Measurements from ENCODE around the gene HES2. TPM values are rescaled to one million over a fixed set of nuclear protein-coding genes. Genes with fewer than 3 reads are reported as not detected.

The HES2 gene
- total and polyA plus RNA-seq, 9 of the 15 experiments (the other 6 are each of a cell fraction or from before 2014, with no cell fraction given), result 0.05 to 0.18 (median 0.07) TPM; not detected in 4

DNA sequence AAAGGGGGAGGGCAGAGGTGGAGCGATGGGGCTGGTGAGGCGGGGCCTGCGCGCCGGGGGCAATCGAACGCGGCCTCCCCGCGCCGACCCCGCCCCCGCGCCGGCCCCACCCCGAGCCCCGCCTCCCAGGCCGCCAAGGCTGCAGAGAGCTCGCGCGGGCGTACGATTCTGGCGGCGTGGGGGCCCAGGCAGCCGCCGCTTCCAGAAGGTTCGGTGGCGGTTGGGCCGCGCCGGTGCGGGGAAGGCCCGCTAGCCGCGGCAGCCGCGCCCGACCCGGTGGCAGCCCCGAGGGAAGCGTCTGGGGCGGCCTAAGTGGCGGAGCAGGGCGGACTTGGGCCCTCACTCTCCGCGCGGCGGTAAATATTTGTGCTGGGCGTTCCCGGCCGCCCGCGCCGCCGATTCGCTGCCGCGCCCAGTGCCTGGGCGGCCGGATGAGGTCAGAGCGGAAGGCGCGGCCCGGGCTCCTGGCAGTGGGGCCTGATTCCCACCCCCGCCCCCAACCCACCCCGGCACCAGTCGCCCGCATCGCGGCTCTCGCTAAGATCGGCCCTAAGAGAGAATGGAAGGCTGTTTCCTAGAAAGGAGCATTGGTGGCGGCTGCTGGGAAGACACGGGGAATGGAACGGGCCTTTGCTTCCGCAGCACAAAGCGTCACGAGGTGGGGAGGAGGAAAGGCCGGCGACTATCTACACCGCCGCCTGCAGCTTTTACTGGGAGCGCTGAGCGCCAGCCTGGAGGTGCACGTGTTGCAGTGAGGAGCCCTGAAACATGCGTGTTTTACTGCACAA lies 26.1 kb downstream of the HES2 start, which contains the start of gene ACOT7 (continued):
- TF ChIP-seq PCBP1 (IDR thresholded peaks at IDR 0.05; ENCODE audit: low read depth, low read length, poor library complexity, severe bottlenecking), result peak; percentile 99
- peak; percentile 97 for TF ChIP-seq EP400 (IDR thresholded peaks at IDR 0.05)
- no peak for TF ChIP-seq MEF2D (tag; conservative IDR thresholded peaks at IDR 0.05; ENCODE audit: low read depth)
- TF ChIP-seq, protein P1, sequence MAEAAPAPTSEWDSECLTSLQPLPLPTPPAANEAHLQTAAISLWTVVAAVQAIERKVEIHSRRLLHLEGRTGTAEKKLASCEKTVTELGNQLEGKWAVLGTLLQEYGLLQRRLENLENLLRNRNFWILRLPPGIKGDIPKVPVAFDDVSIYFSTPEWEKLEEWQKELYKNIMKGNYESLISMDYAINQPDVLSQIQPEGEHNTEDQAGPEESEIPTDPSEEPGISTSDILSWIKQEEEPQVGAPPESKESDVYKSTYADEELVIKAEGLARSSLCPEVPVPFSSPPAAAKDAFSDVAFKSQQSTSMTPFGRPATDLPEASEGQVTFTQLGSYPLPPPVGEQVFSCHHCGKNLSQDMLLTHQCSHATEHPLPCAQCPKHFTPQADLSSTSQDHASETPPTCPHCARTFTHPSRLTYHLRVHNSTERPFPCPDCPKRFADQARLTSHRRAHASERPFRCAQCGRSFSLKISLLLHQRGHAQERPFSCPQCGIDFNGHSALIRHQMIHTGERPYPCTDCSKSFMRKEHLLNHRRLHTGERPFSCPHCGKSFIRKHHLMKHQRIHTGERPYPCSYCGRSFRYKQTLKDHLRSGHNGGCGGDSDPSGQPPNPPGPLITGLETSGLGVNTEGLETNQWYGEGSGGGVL (CRISPR knock-in tag; IDR thresholded peaks at IDR 0.05), result no peak
- no peak for TF ChIP-seq HDGF (IDR thresholded peaks at IDR 0.05)
- TF ChIP-seq SRF (CRISPR knock-in tag; IDR thresholded peaks at IDR 0.05), result peak in 1 of 2 experiments; percentile 8; a peak in 1 of 4 replicates
- TF ChIP-seq, protein P2, sequence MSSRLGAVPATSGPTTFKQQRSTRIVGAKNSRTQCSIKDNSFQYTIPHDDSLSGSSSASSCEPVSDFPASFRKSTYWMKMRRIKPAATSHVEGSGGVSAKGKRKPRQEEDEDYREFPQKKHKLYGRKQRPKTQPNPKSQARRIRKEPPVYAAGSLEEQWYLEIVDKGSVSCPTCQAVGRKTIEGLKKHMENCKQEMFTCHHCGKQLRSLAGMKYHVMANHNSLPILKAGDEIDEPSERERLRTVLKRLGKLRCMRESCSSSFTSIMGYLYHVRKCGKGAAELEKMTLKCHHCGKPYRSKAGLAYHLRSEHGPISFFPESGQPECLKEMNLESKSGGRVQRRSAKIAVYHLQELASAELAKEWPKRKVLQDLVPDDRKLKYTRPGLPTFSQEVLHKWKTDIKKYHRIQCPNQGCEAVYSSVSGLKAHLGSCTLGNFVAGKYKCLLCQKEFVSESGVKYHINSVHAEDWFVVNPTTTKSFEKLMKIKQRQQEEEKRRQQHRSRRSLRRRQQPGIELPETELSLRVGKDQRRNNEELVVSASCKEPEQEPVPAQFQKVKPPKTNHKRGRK (tag; IDR thresholded peaks at IDR 0.05), result no peak
- TF ChIP-seq ZNF445 (CRISPR knock-in tag; IDR thresholded peaks at IDR 0.05; ENCODE audit: low read depth), result no peak
- TF ChIP-seq, protein P3, sequence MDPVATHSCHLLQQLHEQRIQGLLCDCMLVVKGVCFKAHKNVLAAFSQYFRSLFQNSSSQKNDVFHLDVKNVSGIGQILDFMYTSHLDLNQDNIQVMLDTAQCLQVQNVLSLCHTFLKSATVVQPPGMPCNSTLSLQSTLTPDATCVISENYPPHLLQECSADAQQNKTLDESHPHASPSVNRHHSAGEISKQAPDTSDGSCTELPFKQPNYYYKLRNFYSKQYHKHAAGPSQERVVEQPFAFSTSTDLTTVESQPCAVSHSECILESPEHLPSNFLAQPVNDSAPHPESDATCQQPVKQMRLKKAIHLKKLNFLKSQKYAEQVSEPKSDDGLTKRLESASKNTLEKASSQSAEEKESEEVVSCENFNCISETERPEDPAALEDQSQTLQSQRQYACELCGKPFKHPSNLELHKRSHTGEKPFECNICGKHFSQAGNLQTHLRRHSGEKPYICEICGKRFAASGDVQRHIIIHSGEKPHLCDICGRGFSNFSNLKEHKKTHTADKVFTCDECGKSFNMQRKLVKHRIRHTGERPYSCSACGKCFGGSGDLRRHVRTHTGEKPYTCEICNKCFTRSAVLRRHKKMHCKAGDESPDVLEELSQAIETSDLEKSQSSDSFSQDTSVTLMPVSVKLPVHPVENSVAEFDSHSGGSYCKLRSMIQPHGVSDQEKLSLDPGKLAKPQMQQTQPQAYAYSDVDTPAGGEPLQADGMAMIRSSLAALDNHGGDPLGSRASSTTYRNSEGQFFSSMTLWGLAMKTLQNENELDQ (CRISPR knock-in tag; IDR thresholded peaks at IDR 0.05; ENCODE audit: borderline replicate concordance), result no peak
- TF ChIP-seq, protein P4, sequence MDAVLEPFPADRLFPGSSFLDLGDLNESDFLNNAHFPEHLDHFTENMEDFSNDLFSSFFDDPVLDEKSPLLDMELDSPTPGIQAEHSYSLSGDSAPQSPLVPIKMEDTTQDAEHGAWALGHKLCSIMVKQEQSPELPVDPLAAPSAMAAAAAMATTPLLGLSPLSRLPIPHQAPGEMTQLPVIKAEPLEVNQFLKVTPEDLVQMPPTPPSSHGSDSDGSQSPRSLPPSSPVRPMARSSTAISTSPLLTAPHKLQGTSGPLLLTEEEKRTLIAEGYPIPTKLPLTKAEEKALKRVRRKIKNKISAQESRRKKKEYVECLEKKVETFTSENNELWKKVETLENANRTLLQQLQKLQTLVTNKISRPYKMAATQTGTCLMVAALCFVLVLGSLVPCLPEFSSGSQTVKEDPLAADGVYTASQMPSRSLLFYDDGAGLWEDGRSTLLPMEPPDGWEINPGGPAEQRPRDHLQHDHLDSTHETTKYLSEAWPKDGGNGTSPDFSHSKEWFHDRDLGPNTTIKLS (IDR thresholded peaks at IDR 0.05; ENCODE audit: borderline replicate concordance, low read depth), result peak; percentile 77
- peak; percentile 97 for TF ChIP-seq ZBTB7A (IDR thresholded peaks at IDR 0.05; ENCODE audit: borderline replicate concordance, control insufficient read depth, low read depth, low read length)
- peak; percentile 51 for TF ChIP-seq HNRNPLL (IDR thresholded peaks at IDR 0.05; ENCODE audit: low read depth, low read length, poor library complexity, severe bottlenecking)
- no peak for TF ChIP-seq NCOA4 (IDR thresholded peaks at IDR 0.05; ENCODE audit: partially characterized antibody)
- TF ChIP-seq, protein P5, sequence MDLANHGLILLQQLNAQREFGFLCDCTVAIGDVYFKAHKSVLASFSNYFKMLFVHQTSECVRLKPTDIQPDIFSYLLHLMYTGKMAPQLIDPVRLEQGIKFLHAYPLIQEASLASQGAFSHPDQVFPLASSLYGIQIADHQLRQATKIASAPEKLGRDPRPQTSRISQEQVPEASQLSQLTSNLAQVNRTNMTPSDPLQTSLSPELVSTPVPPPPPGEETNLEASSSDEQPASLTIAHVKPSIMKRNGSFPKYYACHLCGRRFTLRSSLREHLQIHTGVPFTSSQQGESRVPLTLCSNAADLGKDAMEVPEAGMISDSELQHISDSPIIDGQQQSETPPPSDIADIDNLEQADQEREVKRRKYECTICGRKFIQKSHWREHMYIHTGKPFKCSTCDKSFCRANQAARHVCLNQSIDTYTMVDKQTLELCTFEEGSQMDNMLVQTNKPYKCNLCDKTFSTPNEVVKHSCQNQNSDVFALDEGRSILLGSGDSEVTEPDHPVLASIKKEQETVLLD (IDR thresholded peaks at IDR 0.05), result peak; percentile 37; the same call in 1 of the 2 replicates
- peak; percentile 93 for TF ChIP-seq HDAC2 (IDR thresholded peaks at IDR 0.05)
- TF ChIP-seq, protein P6, sequence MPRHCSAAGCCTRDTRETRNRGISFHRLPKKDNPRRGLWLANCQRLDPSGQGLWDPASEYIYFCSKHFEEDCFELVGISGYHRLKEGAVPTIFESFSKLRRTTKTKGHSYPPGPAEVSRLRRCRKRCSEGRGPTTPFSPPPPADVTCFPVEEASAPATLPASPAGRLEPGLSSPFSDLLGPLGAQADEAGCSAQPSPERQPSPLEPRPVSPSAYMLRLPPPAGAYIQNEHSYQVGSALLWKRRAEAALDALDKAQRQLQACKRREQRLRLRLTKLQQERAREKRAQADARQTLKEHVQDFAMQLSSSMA (CRISPR knock-in tag; IDR thresholded peaks at IDR 0.05), result 0 out of 2 replicates have a peak, but pooled peaks have one; percentile 44
- no peak for TF ChIP-seq ZFPM2 (CRISPR knock-in tag; IDR thresholded peaks at IDR 0.05)

Data from K562 (cell line).